Loucy (cell line): ENCODE data around the gene PLTP.

Experiments
- CTCF ChIP-seq: fragments of 200-600 bp; sonication (generic); conservative IDR thresholded peaks from 2 replicates; pipeline ENCODE4 v1.5.1; 2014; ENCODE audit warnings: mild to moderate bottlenecking, antibody characterized with exemption, low read length
- EZH2phosphoT487 ChIP-seq: fragments of 200-600 bp; IDR thresholded peaks from 2 replicates; pipeline ENCODE4 v1.6.1; 2018; ENCODE audit warnings: antibody characterized with exemption, mild to moderate bottlenecking, moderate library complexity, borderline replicate concordance

GRCh38 chr20:45892828-45893500 is 19.0 kb downstream of the PLTP start:
- TF ChIP-seq CTCF, result no peak
- no peak for TF ChIP-seq EZH2phosphoT487
